Gastrocnemius medialis (tissue), 4 donors: ENCODE results near the gene PEX7.

Experiments used
- CTCF ChIP-seq, 5 experiments: fragments of 450-650 bp in 3 of 5; fragments of 200-600 bp in 2 of 5; sonication (generic) in 2 of 5; IDR thresholded peaks in 4 of 5; conservative IDR thresholded peaks in 1 of 5; 1 replicate in 4 of 5; 2 replicates in 1 of 5; pipeline ENCODE4 v1.5.1; 2016 to 2019; ENCODE audit warnings: antibody characterized with exemption in 5 of 5, mild to moderate bottlenecking in 3 of 5, moderate library complexity in 3 of 5
- POLR2A ChIP-seq, 2 donors: fragments of 450-650 bp; IDR thresholded peaks; one replicate each; pipeline ENCODE4 v1.6.1; 2017; ENCODE audit warnings: antibody characterized with exemption in 2 of 2, mild to moderate bottlenecking in 2 of 2, moderate library complexity in 2 of 2

- TF ChIP-seq CTCF (IDR thresholded peaks at IDR 0.05 in 4 of 5, conservative IDR thresholded peaks at IDR 0.05 in 1 of 5) (no peak), POLR2A (IDR thresholded peaks at IDR 0.05) (no peak)
Measured at GRCh38 chr6:136962661-136963060, 140.3 kb downstream of the PEX7 start.
